Gastrocnemius medialis (tissue), 4 donors: ENCODE measurements around the gene GALNT10.

ENCODE experiments used
- POLR2A ChIP-seq, 2 donors: fragments of 450-650 bp; IDR thresholded peaks; one replicate each; pipeline ENCODE4 v1.6.1; 2017; ENCODE audit warnings: antibody characterized with exemption in 2 of 2, mild to moderate bottlenecking in 2 of 2, moderate library complexity in 2 of 2
- TF ChIP-seq, protein P1 (sequence below), 5 experiments: fragments of 450-650 bp in 3 of 5; fragments of 200-600 bp in 2 of 5; sonication (generic) in 2 of 5; IDR thresholded peaks in 4 of 5; conservative IDR thresholded peaks in 1 of 5; 1 replicate in 4 of 5; 2 replicates in 1 of 5; pipeline ENCODE4 v1.5.1; 2016 to 2019; ENCODE audit warnings: antibody characterized with exemption in 5 of 5, mild to moderate bottlenecking in 3 of 5, moderate library complexity in 3 of 5

DNA sequence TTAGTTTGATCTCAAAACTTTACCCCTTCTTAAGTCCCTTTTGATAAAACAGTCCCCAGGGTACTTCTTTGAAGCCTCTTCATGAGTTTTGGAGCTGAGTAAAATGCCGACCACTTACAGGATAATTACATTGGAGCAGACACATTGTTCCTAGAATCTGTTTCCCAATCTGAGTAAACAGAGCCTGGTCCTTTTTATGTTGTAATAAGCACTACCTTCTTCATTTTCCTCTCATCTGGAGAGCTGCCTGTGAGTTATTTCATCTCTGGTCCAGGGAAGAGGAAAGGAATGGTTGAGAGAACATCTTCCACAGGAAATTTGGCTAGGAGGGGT lies 26.3 kb upstream of the GALNT10 start:
- TF ChIP-seq, protein P1, sequence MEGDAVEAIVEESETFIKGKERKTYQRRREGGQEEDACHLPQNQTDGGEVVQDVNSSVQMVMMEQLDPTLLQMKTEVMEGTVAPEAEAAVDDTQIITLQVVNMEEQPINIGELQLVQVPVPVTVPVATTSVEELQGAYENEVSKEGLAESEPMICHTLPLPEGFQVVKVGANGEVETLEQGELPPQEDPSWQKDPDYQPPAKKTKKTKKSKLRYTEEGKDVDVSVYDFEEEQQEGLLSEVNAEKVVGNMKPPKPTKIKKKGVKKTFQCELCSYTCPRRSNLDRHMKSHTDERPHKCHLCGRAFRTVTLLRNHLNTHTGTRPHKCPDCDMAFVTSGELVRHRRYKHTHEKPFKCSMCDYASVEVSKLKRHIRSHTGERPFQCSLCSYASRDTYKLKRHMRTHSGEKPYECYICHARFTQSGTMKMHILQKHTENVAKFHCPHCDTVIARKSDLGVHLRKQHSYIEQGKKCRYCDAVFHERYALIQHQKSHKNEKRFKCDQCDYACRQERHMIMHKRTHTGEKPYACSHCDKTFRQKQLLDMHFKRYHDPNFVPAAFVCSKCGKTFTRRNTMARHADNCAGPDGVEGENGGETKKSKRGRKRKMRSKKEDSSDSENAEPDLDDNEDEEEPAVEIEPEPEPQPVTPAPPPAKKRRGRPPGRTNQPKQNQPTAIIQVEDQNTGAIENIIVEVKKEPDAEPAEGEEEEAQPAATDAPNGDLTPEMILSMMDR (IDR thresholded peaks at IDR 0.05 in 4 of 5, conservative IDR thresholded peaks at IDR 0.05 in 1 of 5): no peak
- TF ChIP-seq POLR2A (IDR thresholded peaks at IDR 0.05): no peak
